Upper lobe of left lung (tissue), 4 donors: Measurements from ENCODE around the gene GALNT10.

Experiments
- POLR2A ChIP-seq, 4 donors: fragments of 450-650 bp; IDR thresholded peaks; one replicate each; pipeline ENCODE4 v1.5.1; 2016 to 2017; ENCODE audit warnings: antibody characterized with exemption in 4 of 4, mild to moderate bottlenecking in 2 of 4
- TF ChIP-seq, protein P1 (sequence below), 6 experiments: fragments of 450-650 bp in 4 of 6; fragments of 200-600 bp in 2 of 6; sonication (generic) in 2 of 6; IDR thresholded peaks; one replicate each; pipeline ENCODE4 v1.5.1; 2016 to 2019; ENCODE audit warnings: antibody characterized with exemption in 6 of 6

DNA sequence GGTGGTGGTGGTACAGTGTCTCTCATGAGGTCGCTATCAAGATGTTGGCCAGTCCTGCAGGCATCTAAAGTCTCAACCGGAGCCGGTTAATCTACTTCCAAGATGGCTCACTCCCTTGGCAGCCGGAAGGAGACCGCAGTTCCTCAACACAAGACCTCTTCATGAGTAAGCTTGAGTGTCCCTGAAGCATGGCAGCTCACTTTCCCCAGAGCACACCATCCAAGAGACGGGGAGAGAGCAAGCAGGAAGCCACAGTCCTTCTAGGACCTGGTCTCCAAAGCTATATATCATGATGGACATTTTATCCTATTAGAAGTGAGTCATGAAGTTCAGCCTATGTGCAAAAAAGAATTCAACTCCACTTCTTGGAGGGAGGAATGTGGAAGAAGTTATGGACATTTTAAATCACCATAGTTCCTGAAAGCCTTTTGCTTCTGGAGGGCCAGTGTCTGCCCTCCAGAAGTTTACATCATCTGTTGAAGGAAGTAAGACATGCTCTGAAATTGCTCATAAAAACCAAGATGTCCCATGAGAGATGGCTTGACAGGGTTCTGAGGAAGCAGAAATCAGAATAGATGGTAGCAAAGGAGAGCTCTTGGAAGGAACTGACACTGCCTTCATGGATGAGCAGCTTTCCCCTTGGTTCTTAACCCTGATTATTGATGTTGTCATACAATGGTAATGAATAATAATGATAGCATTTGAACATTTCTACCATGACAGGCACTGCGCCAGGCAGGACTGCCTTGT is 21.3 kb downstream of the GALNT10 start:
- TF ChIP-seq, protein P1, sequence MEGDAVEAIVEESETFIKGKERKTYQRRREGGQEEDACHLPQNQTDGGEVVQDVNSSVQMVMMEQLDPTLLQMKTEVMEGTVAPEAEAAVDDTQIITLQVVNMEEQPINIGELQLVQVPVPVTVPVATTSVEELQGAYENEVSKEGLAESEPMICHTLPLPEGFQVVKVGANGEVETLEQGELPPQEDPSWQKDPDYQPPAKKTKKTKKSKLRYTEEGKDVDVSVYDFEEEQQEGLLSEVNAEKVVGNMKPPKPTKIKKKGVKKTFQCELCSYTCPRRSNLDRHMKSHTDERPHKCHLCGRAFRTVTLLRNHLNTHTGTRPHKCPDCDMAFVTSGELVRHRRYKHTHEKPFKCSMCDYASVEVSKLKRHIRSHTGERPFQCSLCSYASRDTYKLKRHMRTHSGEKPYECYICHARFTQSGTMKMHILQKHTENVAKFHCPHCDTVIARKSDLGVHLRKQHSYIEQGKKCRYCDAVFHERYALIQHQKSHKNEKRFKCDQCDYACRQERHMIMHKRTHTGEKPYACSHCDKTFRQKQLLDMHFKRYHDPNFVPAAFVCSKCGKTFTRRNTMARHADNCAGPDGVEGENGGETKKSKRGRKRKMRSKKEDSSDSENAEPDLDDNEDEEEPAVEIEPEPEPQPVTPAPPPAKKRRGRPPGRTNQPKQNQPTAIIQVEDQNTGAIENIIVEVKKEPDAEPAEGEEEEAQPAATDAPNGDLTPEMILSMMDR (IDR thresholded peaks at IDR 0.05) = no peak
- TF ChIP-seq POLR2A (IDR thresholded peaks at IDR 0.05) = no peak
